Measurements from ENCODE around the gene SLC41A1.

Gene SLC41A1

DNA sequence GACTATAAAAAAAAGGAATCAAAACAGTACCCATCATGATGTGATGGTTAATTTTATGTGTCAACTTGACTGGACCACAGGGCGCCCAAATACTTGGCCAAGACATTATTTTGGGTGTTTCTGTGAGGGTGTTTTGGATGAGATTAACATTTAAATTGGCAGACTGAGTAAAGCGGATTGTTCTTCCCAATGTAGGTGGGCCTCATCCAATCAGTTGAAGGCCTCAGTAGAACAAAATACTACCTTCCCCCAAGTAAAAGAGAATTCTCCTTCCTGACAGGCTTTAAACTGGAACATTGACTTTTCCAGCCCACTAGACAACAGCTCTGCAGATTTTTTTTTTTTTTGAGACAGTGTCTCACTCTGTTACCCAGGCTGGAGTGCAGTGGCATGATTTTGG lies 48.4 kb downstream of the SLC41A1 start:
- no peak for TF ChIP-seq CTCF (IDR thresholded peaks at IDR 0.05)
- Histone ChIP-seq H3K9me3 (no peaks in the 10 kb centered on the region), H3K4me3 (no peak overlapping the region), H3K36me3 (peaks cover 0 to 8% (median 0%) of the 10 kb centered on the region in 3 donors), H3K27ac (no peak overlapping the region), H3K27me3 (no peaks in the 10 kb centered on the region), H3K4me1 (peaks cover 0 to 6% (median 0%) of the 10 kb centered on the region in 4 donors)
- intact Hi-C loops (cut with DNase I; ENCODE audit: low total_unique reads): no loop called here
- DNase-seq: no peak

GRCh38 chr1:205763980-205764379 lies 49.0 kb downstream of the SLC41A1 start:
- intact Hi-C loops (cut with DNase I; ENCODE audit: low total_unique reads): no loop called here
- H3K36me3 ChIP-seq: peaks cover 0 to 2% (median 0%) of the 10 kb centered on the region in 3 donors
- TF ChIP-seq CTCF (IDR thresholded peaks at IDR 0.05): no peak
- DNase-seq: no peak
- no peaks in the 10 kb centered on the region for H3K4me1 ChIP-seq
- H3K27ac ChIP-seq: no peak overlapping the region
- no peaks in the 10 kb centered on the region for H3K27me3 ChIP-seq
- no peak overlapping the region for H3K4me3 ChIP-seq
- H3K9me3 ChIP-seq: no peaks in the 10 kb centered on the region

DNA sequence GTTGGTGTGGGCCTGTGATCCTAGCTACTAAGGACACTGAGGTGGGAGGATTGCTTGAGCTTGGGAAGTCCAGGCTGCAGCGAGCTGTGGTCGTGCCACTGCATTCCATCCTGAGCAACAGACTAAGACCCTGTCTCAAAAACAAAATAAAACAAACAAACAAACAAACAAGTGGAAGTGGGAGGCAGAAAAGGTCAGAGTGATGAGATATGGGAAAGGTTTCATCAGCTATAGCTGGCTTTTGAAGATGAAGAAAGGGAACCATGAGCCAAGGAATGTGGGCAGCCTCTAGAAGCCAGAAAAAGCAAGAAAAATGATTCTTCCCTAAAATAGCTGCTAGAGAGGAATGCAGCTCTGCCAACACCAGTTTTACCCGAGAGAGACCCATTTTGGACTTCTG lies 52.4 kb downstream of the SLC41A1 start:
- Histone ChIP-seq H3K4me1 (no peaks in the 10 kb centered on the region), H3K4me3 (no peak overlapping the region), H3K27ac (no peak overlapping the region), H3K9me3 (no peaks in the 10 kb centered on the region), H3K27me3 (no peaks in the 10 kb centered on the region), H3K36me3 (no peaks in the 10 kb centered on the region)
- DNase-seq: no peak
- TF ChIP-seq CTCF (IDR thresholded peaks at IDR 0.05): no peak
- intact Hi-C loops (cut with DNase I; ENCODE audit: low total_unique reads): no loop called here

GRCh38 chr1:205756552-205756951 lies 56.4 kb downstream of the SLC41A1 start:
- Histone ChIP-seq H3K36me3 (no peaks in the 10 kb centered on the region), H3K27me3 (no peaks in the 10 kb centered on the region), H3K4me3 (no peak overlapping the region), H3K4me1 (no peaks in the 10 kb centered on the region), H3K9me3 (no peaks in the 10 kb centered on the region), H3K27ac (no peak overlapping the region)
- TF ChIP-seq CTCF (IDR thresholded peaks at IDR 0.05): no peak
- intact Hi-C loops (cut with DNase I; ENCODE audit: low total_unique reads): loop anchor here (10.0 kb wide), 1 partner anchor 58 kb away; the partner anchor contains the start of gene SLC41A1
- no peak for DNase-seq

DNA sequence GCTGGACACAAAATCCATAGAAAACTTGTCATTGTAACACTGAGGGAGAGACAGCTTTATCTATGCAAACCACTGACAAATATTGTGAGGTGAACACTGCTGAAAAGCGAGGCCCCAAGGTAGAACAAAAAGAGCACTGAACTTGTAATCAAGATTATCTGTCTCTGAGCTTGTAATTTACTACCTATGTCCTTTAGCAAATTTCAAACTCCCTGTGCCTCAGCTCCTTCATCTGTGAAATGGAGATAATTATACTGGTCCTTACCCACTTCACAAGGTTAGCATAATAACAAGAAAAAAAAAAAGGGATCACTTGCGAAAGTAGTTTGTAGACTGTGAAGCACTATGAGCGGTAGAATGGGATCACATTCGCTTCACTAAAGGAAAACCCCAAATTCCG lies 58.1 kb downstream of the SLC41A1 start:
- DNase-seq: no peak
- intact Hi-C loops (cut with DNase I; ENCODE audit: low total_unique reads): loop anchor here (10.0 kb wide), 1 partner anchor 60 kb away; the partner anchor contains the start of gene SLC41A1
- no peaks in the 10 kb centered on the region for H3K27me3 ChIP-seq
- no peaks in the 10 kb centered on the region for H3K36me3 ChIP-seq
- H3K4me1 ChIP-seq: no peaks in the 10 kb centered on the region
- no peaks in the 10 kb centered on the region for H3K9me3 ChIP-seq
- H3K27ac ChIP-seq: no peak overlapping the region
- no peak overlapping the region for H3K4me3 ChIP-seq
- TF ChIP-seq CTCF (IDR thresholded peaks at IDR 0.05): no peak

All from tibial artery (tissue), 4 donors.